ENCODE results near the gene ISYNA1. TPM values are rescaled to one million over a fixed set of nuclear protein-coding genes. Genes with fewer than 3 reads are reported as not detected.
A peak's percentile ranks its signal among the peaks of the same experiment; 100 is the strongest.

Gene ISYNA1
- polyA plus RNA-seq, 2 of the 4 experiments (the other 2 are of a cell fraction), result 18.0 to 60.7 TPM

GRCh38 chr19:18469069-18469846, 31.3 kb upstream of the ISYNA1 start:
- FAIRE-seq (no peak), ATAC-seq (peak; percentile 65 to 84), DNase-seq (ENCODE audit: low read depth in 1 of 2, low spot score in 1 of 2) (peak; percentile 48 to 81)
- Histone ChIP-seq H3K9me3 (no peaks in the 10 kb centered on the region), H3K4me2 (peak overlapping the region; percentile 78), H3K4me3 (no peak overlapping the region), H3K4me1 (peaks cover 49% of the 10 kb centered on the region), H3K27ac (peak overlapping the region; percentile 75 to 92)
- WGBS (ENCODE audit: missing lambda C conversion rate), result 22% methylated on average over 20 of the region's 28 CpGs
- TF ChIP-seq PHF8 (IDR thresholded peaks at IDR 0.05; ENCODE audit: borderline replicate concordance, low read depth) (no peak), ATOH8 (CRISPR knock-in tag; IDR thresholded peaks at IDR 0.05; ENCODE audit: low read depth) (no peak), CBX2 (IDR thresholded peaks at IDR 0.05; ENCODE audit: borderline replicate concordance, low read depth) (no peak), SMC3 (IDR thresholded peaks at IDR 0.05) (peak; percentile 53; the same call in 2 of the 3 replicates), RAD21 (conservative IDR thresholded peaks at IDR 0.05 in 1 of 2, IDR thresholded peaks at IDR 0.05 in 1 of 2) (peak; percentile 38 to 42; a peak in 3 of 5 replicates), PBX3 (IDR thresholded peaks at IDR 0.05) (no peak), GATA3 (IDR thresholded peaks at IDR 0.05; ENCODE audit: borderline replicate concordance) (no peak), BHLHE40 (IDR thresholded peaks at IDR 0.05; ENCODE audit: low read depth, low read length) (no peak), CBX8 (IDR thresholded peaks at IDR 0.05) (no peak), E2F6 (IDR thresholded peaks at IDR 0.05; ENCODE audit: borderline replicate concordance, low read depth) (no peak), USF2 (IDR thresholded peaks at IDR 0.05) (no peak)
- TF ChIP-seq, protein P1, sequence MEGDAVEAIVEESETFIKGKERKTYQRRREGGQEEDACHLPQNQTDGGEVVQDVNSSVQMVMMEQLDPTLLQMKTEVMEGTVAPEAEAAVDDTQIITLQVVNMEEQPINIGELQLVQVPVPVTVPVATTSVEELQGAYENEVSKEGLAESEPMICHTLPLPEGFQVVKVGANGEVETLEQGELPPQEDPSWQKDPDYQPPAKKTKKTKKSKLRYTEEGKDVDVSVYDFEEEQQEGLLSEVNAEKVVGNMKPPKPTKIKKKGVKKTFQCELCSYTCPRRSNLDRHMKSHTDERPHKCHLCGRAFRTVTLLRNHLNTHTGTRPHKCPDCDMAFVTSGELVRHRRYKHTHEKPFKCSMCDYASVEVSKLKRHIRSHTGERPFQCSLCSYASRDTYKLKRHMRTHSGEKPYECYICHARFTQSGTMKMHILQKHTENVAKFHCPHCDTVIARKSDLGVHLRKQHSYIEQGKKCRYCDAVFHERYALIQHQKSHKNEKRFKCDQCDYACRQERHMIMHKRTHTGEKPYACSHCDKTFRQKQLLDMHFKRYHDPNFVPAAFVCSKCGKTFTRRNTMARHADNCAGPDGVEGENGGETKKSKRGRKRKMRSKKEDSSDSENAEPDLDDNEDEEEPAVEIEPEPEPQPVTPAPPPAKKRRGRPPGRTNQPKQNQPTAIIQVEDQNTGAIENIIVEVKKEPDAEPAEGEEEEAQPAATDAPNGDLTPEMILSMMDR (IDR thresholded peaks at IDR 0.05), result peak; percentile 72
- ChIA-PET CTCF (interaction anchor here (0.6 to 4.4 kb wide), 45 partner anchors 9 to 395 kb away, joined by 3 to 38 read pairs (median 4); partner anchors contain the start of genes ELL, FKBP8 and REX1BD), POLR2A (no interaction called here)

DNA sequence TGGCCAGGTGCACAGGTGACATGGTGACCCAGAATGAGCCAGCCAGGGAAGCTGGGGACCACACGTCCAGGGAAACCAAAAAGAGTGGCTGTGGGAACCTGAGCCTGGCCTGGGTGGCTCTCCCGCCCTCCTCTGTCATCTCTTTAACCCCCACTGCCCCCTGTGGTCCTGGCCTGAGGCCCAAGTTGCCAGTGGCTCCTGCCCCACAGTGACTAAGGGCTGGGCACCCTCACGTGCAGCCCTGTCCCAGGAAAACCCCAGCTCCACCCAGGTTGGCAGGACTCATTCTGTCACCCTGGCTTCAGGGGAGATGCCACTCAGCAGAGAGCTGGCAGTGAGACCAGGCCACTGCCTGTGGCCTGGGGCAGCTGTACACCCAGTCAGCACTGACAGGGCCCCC, 30.6 kb upstream of the ISYNA1 start:
- CTCF ChIA-PET, result interaction anchor here (0.5 to 4.4 kb wide), 21 partner anchors 8 to 378 kb away, joined by 3 to 38 read pairs (median 8); partner anchors contain the start of gene FKBP8

DNA sequence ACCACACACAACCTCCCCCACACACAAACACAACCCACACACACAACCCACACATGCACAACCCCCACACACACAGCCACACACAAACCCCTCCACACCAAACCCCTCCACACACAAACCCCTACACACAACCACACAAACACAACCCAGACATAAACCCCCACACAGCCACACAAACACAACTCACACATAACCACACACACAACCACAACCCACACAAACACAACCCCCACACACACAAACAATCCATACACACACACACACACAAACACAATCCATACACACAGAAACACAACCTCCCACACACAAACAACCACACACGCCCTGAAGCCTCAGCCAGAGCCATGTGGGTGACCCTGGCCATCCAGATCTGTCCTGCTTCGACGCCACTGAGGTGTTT, 30.0 kb upstream of the ISYNA1 start:
- Histone ChIP-seq H3K27ac (peak overlapping the region in 1 of 2 experiments; percentile 92; a peak in 3 of 6 replicates), H3K4me2 (peak overlapping the region; percentile 78; the same call in 2 of the 3 replicates), H3K4me3 (no peak overlapping the region), H3K9me3 (no peaks in the 10 kb centered on the region), H3K4me1 (peaks cover 52% of the 10 kb centered on the region)
- TF ChIP-seq GATA3 (IDR thresholded peaks at IDR 0.05; ENCODE audit: borderline replicate concordance) (no peak), ZSCAN20 (CRISPR knock-in tag; IDR thresholded peaks at IDR 0.05) (no peak), ZNF302 (CRISPR knock-in tag; IDR thresholded peaks at IDR 0.05) (no peak), MAZ (IDR thresholded peaks at IDR 0.05; ENCODE audit: borderline replicate concordance, low read depth, low read length) (no peak), E2F6 (IDR thresholded peaks at IDR 0.05; ENCODE audit: borderline replicate concordance, low read depth) (no peak)
- DNase-seq (ENCODE audit: low read depth in 1 of 2, low spot score in 1 of 2) (no peak), ATAC-seq (no peak), FAIRE-seq (no peak)
- ChIA-PET CTCF (interaction anchor here (1.3 to 4.4 kb wide), 15 partner anchors 8 to 379 kb away, joined by 3 to 38 read pairs (median 9); no protein-coding TSS in a partner anchor), POLR2A (interaction anchor here (0.6 kb wide), 1 partner anchor 280 kb away, joined by 3 read pairs; no protein-coding TSS in a partner anchor)
- 74% methylated on average over 3 of the region's 3 CpGs for WGBS (ENCODE audit: missing lambda C conversion rate)

More for the DNA sequence above, 30.6 kb upstream of the ISYNA1 start:
- peak overlapping the region; percentile 78 for H3K4me2 ChIP-seq
- H3K4me1 ChIP-seq, result peaks cover 52% of the 10 kb centered on the region
- peak overlapping the region; percentile 11 to 92; a peak in 4 of 6 replicates for H3K27ac ChIP-seq
- DNase-seq (ENCODE audit: low read depth in 1 of 2, low spot score in 1 of 2) (peak in 1 of 2 experiments; percentile 30), FAIRE-seq (no peak), ATAC-seq (peak; percentile 9 to 10; a peak in 3 of 6 replicates)
- H3K9me3 ChIP-seq, result no peaks in the 10 kb centered on the region
- POLR2A ChIA-PET, result interaction anchor here (0.6 kb wide), 2 partner anchors 167 to 280 kb away, joined by 3 read pairs; no protein-coding TSS in a partner anchor
- WGBS (ENCODE audit: missing lambda C conversion rate), result 61% methylated on average over 2 of the region's 3 CpGs
- no peak overlapping the region for H3K4me3 ChIP-seq
- no peak for TF ChIP-seq NFE2L2 (conservative IDR thresholded peaks at IDR 0.05; ENCODE audit: low read length)
- TF ChIP-seq BHLHE40 (IDR thresholded peaks at IDR 0.05; ENCODE audit: low read depth, low read length), result peak; percentile 57; the same call in 1 of the 2 replicates
